PC-9 (cell line): Measurements from ENCODE around the gene DLEC1. TPM values are rescaled to one million over a fixed set of nuclear protein-coding genes. Genes with fewer than 3 reads are reported as not detected.
A peak's percentile ranks its signal among the peaks of the same experiment; 100 is the strongest.

ENCODE experiments used
- BruUV-seq: library from RNA; stranded (reverse); fragments of 400-500 nt; replicated peaks from 2 replicates; lab custom pipeline; 2021; lab: Mats Ljungman, UMichigan
- CTCF ChIA-PET: fragments of 300-600 bp; sonication (Branson Sonifier 250); formaldehyde crosslinking; loops from one replicate; lab custom pipeline; 2022; ENCODE audit warnings: antibody characterized with exemption; lab: Charles Lee
- POLR2A ChIA-PET: fragments of 300-600 bp; sonication (Branson Sonifier 250); formaldehyde crosslinking; loops from one replicate; lab custom pipeline; 2022; ENCODE audit warnings: antibody characterized with exemption; ENCODE audit not compliant: unreplicated experiment; lab: Charles Lee
- DNase-seq, 2 experiments: peaks; one replicate each; pipeline versions ENCODE4 v3.0.0 to v3.0.0-alpha.2; 2015 to 2022; ENCODE audit warnings: mixed read lengths in 1 of 2
- H2AFZ ChIP-seq: fragments of 200-600 bp; sonication (generic); 2 replicates; pipeline ENCODE4 v1.8.1; 2017; ENCODE audit warnings: antibody characterized with exemption
- H3F3A ChIP-seq: fragments of 200-600 bp; sonication (generic); 2 replicates; pipeline ENCODE4 v1.8.1; 2017; ENCODE audit warnings: antibody characterized with exemption, mild to moderate bottlenecking, low read depth; ENCODE audit not compliant: insufficient read depth
- H3K27ac ChIP-seq: fragments of 200-600 bp; sonication (generic); 2 replicates; pipeline ENCODE4 v1.6.1; 2016; ENCODE audit warnings: mixed run types
- H3K27me3 ChIP-seq: fragments of 200-600 bp; sonication (generic); 2 replicates; pipeline ENCODE4 v1.6.1; 2016; ENCODE audit warnings: low read depth, mixed run types; ENCODE audit not compliant: insufficient read depth
- H3K36me3 ChIP-seq: fragments of 200-600 bp; sonication (generic); 2 replicates; pipeline ENCODE4 v1.6.1; 2016; ENCODE audit warnings: low read depth, mixed run types
- H3K4me1 ChIP-seq: fragments of 200-600 bp; sonication (generic); replicated peaks from 2 replicates; pipeline ENCODE4 v1.6.1; 2016; ENCODE audit warnings: mixed run types; ENCODE audit not compliant: insufficient read depth
- H3K4me2 ChIP-seq: fragments of 200-600 bp; sonication (generic); 2 replicates; pipeline ENCODE4 v1.6.1; 2017; ENCODE audit warnings: mixed run types
- H3K4me3 ChIP-seq: fragments of 200-600 bp; sonication (generic); 2 replicates; pipeline ENCODE4 v1.6.1; 2016; ENCODE audit warnings: mixed run types
- H3K79me2 ChIP-seq: fragments of 200-600 bp; sonication (generic); 2 replicates; pipeline ENCODE4 v1.6.1; 2017; ENCODE audit warnings: low read depth, mixed run types
- H3K9me2 ChIP-seq: fragments of 200-600 bp; sonication (generic); 2 replicates; pipeline ENCODE4 v1.8.1; 2017; ENCODE audit warnings: mild to moderate bottlenecking; ENCODE audit not compliant: insufficient read depth
- H3K9me3 ChIP-seq: fragments of 200-600 bp; sonication (generic); 2 replicates; pipeline ENCODE4 v1.8.1; 2016; ENCODE audit warnings: low read depth; ENCODE audit not compliant: insufficient read depth
- H4K20me1 ChIP-seq: fragments of 200-600 bp; sonication (generic); 2 replicates; pipeline ENCODE4 v1.8.1; 2017; ENCODE audit not compliant: insufficient read depth
- CTCF ChIP-seq: fragments of 200-600 bp; sonication (generic); conservative IDR thresholded peaks from 2 replicates; pipeline ENCODE4 v1.6.1; 2017; ENCODE audit warnings: mixed run types, antibody characterized with exemption, mild to moderate bottlenecking, moderate library complexity
- EZH2 ChIP-seq: fragments of 200-600 bp; sonication (generic); IDR thresholded peaks from 2 replicates; pipeline ENCODE4 v1.8.0; 2017; ENCODE audit warnings: antibody characterized with exemption, low read depth
- intact Hi-C: fragments of 100-400 bp; cut with micrococcal nuclease; formaldehyde crosslinking; loops from one replicate; pipeline ENCODE4 v1.10.0; 2022; ENCODE audit not compliant: unreplicated experiment
- total RNA-seq: library from RNA; stranded (reverse); gene quantifications from 2 replicates; pipeline ENCODE4 v1.2.3, GENCODE V29; 2021

Gene DLEC1
- total RNA-seq, 1 experiment from 2014 or later = 0.35 TPM

GRCh38 chr3:38039899-38040261 is 872 bp downstream of the DLEC1 start:
- Histone ChIP-seq H3K9me3 (no peaks in the 10 kb centered on the region), H3K4me2 (no peak overlapping the region; the same call in 1 of the 2 replicates), H4K20me1 (no peaks in the 10 kb centered on the region), H3K4me3 (no peak overlapping the region), H3K9me2 (no peaks in the 10 kb centered on the region), H3F3A (no peaks in the 10 kb centered on the region), H3K36me3 (no peaks in the 10 kb centered on the region), H3K27me3 (no peaks in the 10 kb centered on the region), H3K27ac (no peak overlapping the region), H3K79me2 (no peaks in the 10 kb centered on the region), H2AFZ (no peak overlapping the region), H3K4me1 (peaks cover 5% of the 10 kb centered on the region; the same call in 1 of the 2 replicates)
- no TSS peak for BruUV-seq
- intact Hi-C loops = loop anchor here (1.0 kb wide), 1 partner anchor 36 kb away; no protein-coding TSS in a partner anchor
- DNase-seq = peak in 1 of 2 experiments; percentile 37
- ChIA-PET CTCF (no interaction called here), POLR2A (no interaction called here)
- no peak for TF ChIP-seq EZH2
- TF ChIP-seq CTCF = no peak

- peaks cover 5% of the 10 kb centered on the region; the same call in 1 of the 2 replicates for H3K4me1 ChIP-seq
- CTCF ChIA-PET = no interaction called here
- H3K36me3 ChIP-seq = no peaks in the 10 kb centered on the region
- no peaks in the 10 kb centered on the region for H3K9me3 ChIP-seq
- no peak overlapping the region for H3K4me2 ChIP-seq
- BruUV-seq = no TSS peak
- H3K27me3 ChIP-seq = no peaks in the 10 kb centered on the region
- H3K27ac ChIP-seq = no peak overlapping the region
- no peaks in the 10 kb centered on the region for H3F3A ChIP-seq
- TF ChIP-seq EZH2 = no peak
- no peak for TF ChIP-seq CTCF
- H3K4me3 ChIP-seq = no peak overlapping the region
- no peak overlapping the region for H2AFZ ChIP-seq
- intact Hi-C loops = loop anchor here (1.0 kb wide), 1 partner anchor 36 kb away; no protein-coding TSS in a partner anchor
- no peak for DNase-seq
- H4K20me1 ChIP-seq = no peaks in the 10 kb centered on the region
- H3K79me2 ChIP-seq = no peaks in the 10 kb centered on the region
- no peaks in the 10 kb centered on the region for H3K9me2 ChIP-seq
- POLR2A ChIA-PET = interaction anchor here (0.6 kb wide), 1 partner anchor 146 kb away, joined by 19 read pairs; no protein-coding TSS in a partner anchor
Observed at GRCh38 chr3:38040401-38040800, 1.4 kb downstream of the DLEC1 start.

GRCh38 chr3:38043486-38043885 is 4.5 kb downstream of the DLEC1 start:
- no peak for TF ChIP-seq CTCF
- no peak for TF ChIP-seq EZH2
- Histone ChIP-seq H3K27me3 (no peaks in the 10 kb centered on the region), H3K27ac (no peak overlapping the region), H3K36me3 (no peaks in the 10 kb centered on the region), H3F3A (no peaks in the 10 kb centered on the region), H3K4me2 (no peak overlapping the region), H3K4me3 (no peak overlapping the region), H3K9me3 (no peaks in the 10 kb centered on the region), H2AFZ (no peak overlapping the region), H4K20me1 (no peaks in the 10 kb centered on the region), H3K9me2 (no peaks in the 10 kb centered on the region), H3K79me2 (no peaks in the 10 kb centered on the region), H3K4me1 (peaks cover 5% of the 10 kb centered on the region; the same call in 1 of the 2 replicates)
- no peak for DNase-seq
- intact Hi-C loops = no loop called here
- ChIA-PET POLR2A (no interaction called here), CTCF (interaction anchor here (0.7 kb wide), 1 partner anchor 21 kb away, joined by 3 read pairs; no protein-coding TSS in a partner anchor)
- BruUV-seq = no TSS peak
